Sigmoid colon (tissue), 7 donors: ENCODE results near the gene SIGLEC1. TPM values are rescaled to one million over a fixed set of nuclear protein-coding genes. Genes with fewer than 3 reads are reported as not detected.

Experiments
- DNase-seq: peaks from one replicate; pipeline ENCODE4 v3.0.0-alpha.2; 2019
- H3K27ac ChIP-seq, 4 donors: fragments of 200-600 bp; sonication (generic); one replicate each; pipeline ENCODE4 v1.5.1; 2016 to 2019; ENCODE audit warnings: mild to moderate bottlenecking in 1 of 4
- H3K27me3 ChIP-seq, 3 donors: fragments of 200-600 bp; sonication (generic); one replicate each; pipeline ENCODE4 v1.5.1; 2019; ENCODE audit warnings: mild to moderate bottlenecking in 1 of 3
- H3K36me3 ChIP-seq, 4 donors: fragments of 200-600 bp; sonication (generic); one replicate each; pipeline ENCODE4 v1.5.1; 2016 to 2019
- H3K4me1 ChIP-seq, 4 donors: fragments of 200-600 bp; sonication (generic); one replicate each; pipeline ENCODE4 v1.5.1; 2017 to 2019
- H3K4me3 ChIP-seq, 4 donors: fragments of 200-600 bp; sonication (generic); one replicate each; pipeline ENCODE4 v1.5.1; 2017 to 2019; ENCODE audit warnings: mild to moderate bottlenecking in 2 of 4, moderate library complexity in 1 of 4
- H3K9me3 ChIP-seq, 4 donors: fragments of 200-600 bp in 3 of 4; sonication (generic) in 3 of 4; one replicate each; pipeline versions ENCODE4 v1.5.1 to v1.6.1; 2013 to 2019
- EP300 ChIP-seq, 4 donors: sonication (generic); formaldehyde crosslinking; IDR thresholded peaks; one replicate each; pipeline ENCODE4 v1.6.1; 2017; ENCODE audit warnings: antibody characterized with exemption in 4 of 4
- POLR2A ChIP-seq, 2 donors: fragments of 450-650 bp; IDR thresholded peaks; one replicate each; pipeline ENCODE4 v1.6.1; 2016; ENCODE audit warnings: antibody characterized with exemption in 2 of 2, mild to moderate bottlenecking in 2 of 2, moderate library complexity in 2 of 2
- POLR2AphosphoS5 ChIP-seq, 4 donors: sonication (generic); formaldehyde crosslinking; IDR thresholded peaks; one replicate each; pipeline ENCODE4 v1.6.1; 2017; ENCODE audit warnings: antibody characterized with exemption in 4 of 4
- WGBS, 2 donors: extraction: QIAGEN DNeasy Blood & Tissue Kit; methylation state at CpG; one replicate each; pipeline ENCODE4 v1.1.7; 2013; 5-methylcytosine and 5-hydroxymethylcytosine counted together
- intact Hi-C: fragments of 100-400 bp; cut with DNase I; formaldehyde crosslinking; loops from one replicate; pipeline ENCODE4 v1.15.1; 2023
- polyA plus RNA-seq, 3 donors: library from polyadenylated mRNA; stranded (reverse); fragments of 200-250 nt; gene quantifications; one replicate each; pipeline ENCODE4 v1.2.3, GENCODE V29; 2013
- total RNA-seq, 4 donors: library from RNA; depleted of rRNA; stranded (reverse); fragments of >200 nt; gene quantifications; one replicate each; pipeline ENCODE4 v1.1.0, GENCODE V29; 2016
- TF ChIP-seq, protein P1 (sequence below), 4 experiments: fragments of 450-650 bp in 3 of 4; fragments of 200-600 bp in 1 of 4; IDR thresholded peaks; one replicate each; pipeline ENCODE4 v1.5.1; 2016 to 2019; ENCODE audit warnings: antibody characterized with exemption in 4 of 4, mild to moderate bottlenecking in 3 of 4, moderate library complexity in 2 of 4
- donor health status: healthy with polysubstance abuse.
- donor health status: Bipolar disorder and iron deficiency.
- donor health status: healthy.

SIGLEC1 gene
- total and polyA plus RNA-seq, 7 donors = 2.4 to 17.1 (median 9.9) TPM

- Histone ChIP-seq H3K27me3 (peaks cover 0 to 11% (median 0%) of the 10 kb centered on the region in 3 donors), H3K36me3 (peaks cover 0 to 50% (median 15%) of the 10 kb centered on the region in 4 donors), H3K27ac (no peak overlapping the region), H3K4me3 (peak overlapping the region in 1 of 4 donors; percentile 44), H3K9me3 (no peaks in the 10 kb centered on the region), H3K4me1 (peaks cover 0 to 21% (median 8%) of the 10 kb centered on the region in 4 donors)
- intact Hi-C loops = loop anchor here (10.0 kb wide), 1 partner anchor 334 kb away; no protein-coding TSS in a partner anchor
- no peak for TF ChIP-seq EP300 (IDR thresholded peaks at IDR 0.05)
- no peak for TF ChIP-seq POLR2AphosphoS5 (IDR thresholded peaks at IDR 0.05)
- no peak for TF ChIP-seq POLR2A (IDR thresholded peaks at IDR 0.05)
- TF ChIP-seq, protein P1, sequence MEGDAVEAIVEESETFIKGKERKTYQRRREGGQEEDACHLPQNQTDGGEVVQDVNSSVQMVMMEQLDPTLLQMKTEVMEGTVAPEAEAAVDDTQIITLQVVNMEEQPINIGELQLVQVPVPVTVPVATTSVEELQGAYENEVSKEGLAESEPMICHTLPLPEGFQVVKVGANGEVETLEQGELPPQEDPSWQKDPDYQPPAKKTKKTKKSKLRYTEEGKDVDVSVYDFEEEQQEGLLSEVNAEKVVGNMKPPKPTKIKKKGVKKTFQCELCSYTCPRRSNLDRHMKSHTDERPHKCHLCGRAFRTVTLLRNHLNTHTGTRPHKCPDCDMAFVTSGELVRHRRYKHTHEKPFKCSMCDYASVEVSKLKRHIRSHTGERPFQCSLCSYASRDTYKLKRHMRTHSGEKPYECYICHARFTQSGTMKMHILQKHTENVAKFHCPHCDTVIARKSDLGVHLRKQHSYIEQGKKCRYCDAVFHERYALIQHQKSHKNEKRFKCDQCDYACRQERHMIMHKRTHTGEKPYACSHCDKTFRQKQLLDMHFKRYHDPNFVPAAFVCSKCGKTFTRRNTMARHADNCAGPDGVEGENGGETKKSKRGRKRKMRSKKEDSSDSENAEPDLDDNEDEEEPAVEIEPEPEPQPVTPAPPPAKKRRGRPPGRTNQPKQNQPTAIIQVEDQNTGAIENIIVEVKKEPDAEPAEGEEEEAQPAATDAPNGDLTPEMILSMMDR (IDR thresholded peaks at IDR 0.05) = no peak
- DNase-seq = peak; percentile 65
- 41 to 67% methylated on average over 31 of the region's 31 CpGs for WGBS, 2 donors
Observed at GRCh38 chr20:3751305-3751674, 38.9 kb upstream of the SIGLEC1 start.

GRCh38 chr20:3749689-3750531, 37.5 kb upstream of the SIGLEC1 start:
- Histone ChIP-seq H3K9me3 (no peaks in the 10 kb centered on the region), H3K4me3 (no peak overlapping the region)
- TF ChIP-seq POLR2A (IDR thresholded peaks at IDR 0.05) = no peak
- no peak for TF ChIP-seq EP300 (IDR thresholded peaks at IDR 0.05)
- no peak for TF ChIP-seq POLR2AphosphoS5 (IDR thresholded peaks at IDR 0.05)
- TF ChIP-seq, protein P1 (IDR thresholded peaks at IDR 0.05) = peak; percentile 40 to 65 (median 50)

GRCh38 chr20:3749087-3749688, 36.8 kb upstream of the SIGLEC1 start:
- WGBS, 2 donors = 56 to 79% methylated on average over 24 of the region's 24 CpGs
- intact Hi-C loops = no loop called here
- H3K27me3 ChIP-seq = peaks cover 0 to 26% (median 9%) of the 10 kb centered on the region in 3 donors
- H3K4me3 ChIP-seq = no peak overlapping the region
- no peaks in the 10 kb centered on the region for H3K9me3 ChIP-seq
- H3K4me1 ChIP-seq = peaks cover 0 to 29% (median 8%) of the 10 kb centered on the region in 4 donors
- peaks cover 0 to 29% (median 5%) of the 10 kb centered on the region in 4 donors for H3K36me3 ChIP-seq
- DNase-seq = peak; percentile 68
- no peak for TF ChIP-seq POLR2A (IDR thresholded peaks at IDR 0.05)
- TF ChIP-seq POLR2AphosphoS5 (IDR thresholded peaks at IDR 0.05) = no peak
- TF ChIP-seq EP300 (IDR thresholded peaks at IDR 0.05) = no peak
- TF ChIP-seq, protein P1 (IDR thresholded peaks at IDR 0.05) = no peak
- no peak overlapping the region for H3K27ac ChIP-seq

More at GRCh38 chr20:3749689-3750531, 37.5 kb upstream of the SIGLEC1 start:
- DNase-seq = peak; percentile 66
- Histone ChIP-seq H3K36me3 (peaks cover 0 to 36% (median 9%) of the 10 kb centered on the region in 4 donors), H3K27ac (no peak overlapping the region), H3K4me1 (peaks cover 0 to 26% (median 8%) of the 10 kb centered on the region in 4 donors), H3K27me3 (peaks cover 0 to 21% (median 8%) of the 10 kb centered on the region in 3 donors)
- intact Hi-C loops = loop anchor here (10.0 kb wide), 1 partner anchor 335 kb away; no protein-coding TSS in a partner anchor
- 26 to 56% methylated on average over 72 of the region's 72 CpGs for WGBS, 2 donors

DNA sequence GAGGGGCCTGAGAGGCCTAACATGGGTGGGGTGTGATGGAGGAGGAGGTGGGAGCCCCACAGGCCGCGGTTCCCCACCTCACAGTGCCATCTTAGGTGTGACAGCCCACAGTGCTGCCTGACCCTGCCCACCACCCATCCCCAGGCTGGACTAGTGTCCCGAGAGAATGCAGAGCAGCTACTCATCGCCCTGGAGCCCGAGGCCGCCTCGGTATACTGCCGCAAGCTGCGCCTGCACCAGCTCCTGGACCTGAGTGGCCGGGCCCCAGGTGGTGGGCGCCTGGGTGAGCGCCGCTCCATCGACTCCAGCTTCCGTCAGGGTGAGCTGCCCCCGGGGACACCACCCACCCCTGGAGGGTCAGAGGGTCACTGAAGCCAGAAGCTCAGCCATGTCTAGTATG, 35.7 kb upstream of the SIGLEC1 start:
- Histone ChIP-seq H3K27ac (no peak overlapping the region), H3K27me3 (peaks cover 0 to 26% (median 9%) of the 10 kb centered on the region in 3 donors), H3K4me3 (no peak overlapping the region), H3K4me1 (peaks cover 0 to 29% (median 8%) of the 10 kb centered on the region in 4 donors), H3K9me3 (no peaks in the 10 kb centered on the region), H3K36me3 (peaks cover 0 to 23% (median 4%) of the 10 kb centered on the region in 4 donors)
- no peak for TF ChIP-seq POLR2A (IDR thresholded peaks at IDR 0.05)
- TF ChIP-seq EP300 (IDR thresholded peaks at IDR 0.05) = no peak
- TF ChIP-seq, protein P1 (IDR thresholded peaks at IDR 0.05) = no peak
- no peak for TF ChIP-seq POLR2AphosphoS5 (IDR thresholded peaks at IDR 0.05)
- intact Hi-C loops = no loop called here
- whole genome bisulfite sequencing, 2 donors = 89 to 93% methylated on average over 16 of the region's 16 CpGs
- peak; percentile 67 for DNase-seq
